22Rv1 (cell line): ENCODE data around the gene C6orf120.

Experiments
- H3K27ac ChIP-seq: fragments of 450-650 bp; 2 replicates; pipeline ENCODE4 v1.5.1; 2017
- CTCF ChIP-seq: fragments of 450-650 bp; IDR thresholded peaks from 2 replicates; pipeline ENCODE4 v1.5.1; 2017; ENCODE audit warnings: mild to moderate bottlenecking
- ZFX ChIP-seq: fragments of 450-650 bp; IDR thresholded peaks from 2 replicates; pipeline ENCODE4 v1.6.1; 2017; ENCODE audit warnings: antibody characterized with exemption, borderline replicate concordance

C6orf120 gene

DNA sequence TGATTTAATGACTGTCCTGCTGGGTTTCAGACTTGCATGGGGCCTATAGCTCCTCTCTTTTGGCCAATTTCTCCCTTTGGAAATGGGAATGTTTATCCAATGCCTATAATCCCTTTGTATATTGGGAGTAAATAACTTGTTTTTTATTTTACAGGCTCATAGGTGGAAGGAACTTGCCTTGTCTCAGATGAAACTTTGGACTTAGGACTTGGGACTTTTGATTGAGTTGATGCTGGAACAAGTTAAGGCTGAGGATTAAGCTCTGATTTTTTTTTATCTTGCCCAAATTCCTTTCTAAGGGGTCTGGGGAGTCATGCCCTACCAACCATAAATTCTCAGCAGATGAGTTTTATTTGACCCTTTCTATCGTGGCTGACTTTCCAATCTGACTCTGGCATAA is 23.6 kb upstream of the C6orf120 start:
- H3K27ac ChIP-seq = no peak overlapping the region
- no peak for TF ChIP-seq CTCF
- TF ChIP-seq ZFX = no peak

- H3K27ac ChIP-seq = no peak overlapping the region
- TF ChIP-seq ZFX (no peak), CTCF (no peak)
Measured at GRCh38 chr6:169684056-169684455, 17.9 kb upstream of the C6orf120 start.

- H3K27ac ChIP-seq = no peak overlapping the region
- no peak for TF ChIP-seq ZFX
- TF ChIP-seq CTCF = no peak
Measured at GRCh38 chr6:169685860-169686259, 16.1 kb upstream of the C6orf120 start.

DNA sequence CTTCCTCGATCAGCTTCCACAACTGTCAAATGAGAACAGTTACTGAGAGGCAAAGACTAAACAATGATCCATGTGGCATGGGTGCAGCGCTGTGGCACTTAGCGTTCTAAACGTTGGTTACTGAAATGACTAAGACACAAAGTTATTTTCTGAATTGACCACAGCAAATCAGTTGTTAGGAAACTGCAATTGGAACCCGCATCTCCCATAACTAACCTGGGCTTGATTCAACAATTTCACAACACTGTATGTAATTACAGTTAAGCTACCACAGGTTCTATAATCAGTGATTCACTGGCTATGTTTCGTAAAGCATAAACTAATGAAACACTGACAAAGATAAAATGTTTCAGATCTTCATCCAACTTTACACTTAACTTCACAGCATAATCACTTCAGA is 12.6 kb upstream of the C6orf120 start:
- H3K27ac ChIP-seq = no peak overlapping the region
- TF ChIP-seq ZFX = no peak
- no peak for TF ChIP-seq CTCF

- TF ChIP-seq CTCF (no peak), ZFX (no peak)
- no peak overlapping the region for H3K27ac ChIP-seq
Measured at GRCh38 chr6:169691260-169691659, 10.7 kb upstream of the C6orf120 start.

- no peak overlapping the region for H3K27ac ChIP-seq
- no peak for TF ChIP-seq CTCF
- TF ChIP-seq ZFX = no peak
Measured at GRCh38 chr6:169692516-169692915, 9.4 kb upstream of the C6orf120 start.

GRCh38 chr6:169695131-169695530 is 6.8 kb upstream of the C6orf120 start:
- no peak overlapping the region for H3K27ac ChIP-seq
- no peak for TF ChIP-seq ZFX
- TF ChIP-seq CTCF = no peak
